ENCODE data around the gene CC2D1A. TPM values are rescaled to one million over a fixed set of nuclear protein-coding genes. Genes with fewer than 3 reads are reported as not detected.
A peak's percentile ranks its signal among the peaks of the same experiment; 100 is the strongest.

CC2D1A gene
- total and polyA plus RNA-seq, 8 donors = 25.0 to 34.3 (median 30.5) TPM

DNA sequence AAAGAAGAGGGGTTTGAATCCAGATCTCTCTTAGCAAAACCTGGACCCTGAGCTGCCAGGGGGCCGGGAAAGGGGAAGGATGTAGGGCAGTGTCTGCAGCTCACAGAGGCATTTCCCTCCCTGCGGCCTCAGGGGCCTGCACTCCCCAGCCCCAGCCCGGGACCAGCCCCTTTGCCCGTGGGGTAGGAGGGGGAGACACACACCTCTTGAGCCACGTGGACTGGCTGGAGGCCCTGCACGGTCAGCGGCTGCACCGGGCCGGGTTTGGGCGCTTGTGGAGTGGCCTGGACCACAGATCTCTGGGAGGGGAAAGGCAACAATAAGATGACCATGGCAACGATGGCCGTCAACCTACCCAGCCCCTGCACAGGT is 73.2 kb downstream of the CC2D1A start:
- H3K4me1 ChIP-seq = peaks cover 0 to 19% of the 10 kb centered on the region in 2 donors
- H3K27me3 ChIP-seq = peaks cover 0 to 6% of the 10 kb centered on the region in 2 donors
- peak overlapping the region; percentile 33 to 48 for H3K4me3 ChIP-seq
- H3K36me3 ChIP-seq = peaks cover 0 to 40% of the 10 kb centered on the region in 2 donors
- intact Hi-C loops (cut with DNase I) = no loop called here
- no peaks in the 10 kb centered on the region for H3K9me3 ChIP-seq
- H3K27ac ChIP-seq = peak overlapping the region; percentile 68 to 71
- DNase-seq (peak in 1 of 4 donors; percentile 78), ATAC-seq (peak; percentile 14)
- TF ChIP-seq, protein P1, sequence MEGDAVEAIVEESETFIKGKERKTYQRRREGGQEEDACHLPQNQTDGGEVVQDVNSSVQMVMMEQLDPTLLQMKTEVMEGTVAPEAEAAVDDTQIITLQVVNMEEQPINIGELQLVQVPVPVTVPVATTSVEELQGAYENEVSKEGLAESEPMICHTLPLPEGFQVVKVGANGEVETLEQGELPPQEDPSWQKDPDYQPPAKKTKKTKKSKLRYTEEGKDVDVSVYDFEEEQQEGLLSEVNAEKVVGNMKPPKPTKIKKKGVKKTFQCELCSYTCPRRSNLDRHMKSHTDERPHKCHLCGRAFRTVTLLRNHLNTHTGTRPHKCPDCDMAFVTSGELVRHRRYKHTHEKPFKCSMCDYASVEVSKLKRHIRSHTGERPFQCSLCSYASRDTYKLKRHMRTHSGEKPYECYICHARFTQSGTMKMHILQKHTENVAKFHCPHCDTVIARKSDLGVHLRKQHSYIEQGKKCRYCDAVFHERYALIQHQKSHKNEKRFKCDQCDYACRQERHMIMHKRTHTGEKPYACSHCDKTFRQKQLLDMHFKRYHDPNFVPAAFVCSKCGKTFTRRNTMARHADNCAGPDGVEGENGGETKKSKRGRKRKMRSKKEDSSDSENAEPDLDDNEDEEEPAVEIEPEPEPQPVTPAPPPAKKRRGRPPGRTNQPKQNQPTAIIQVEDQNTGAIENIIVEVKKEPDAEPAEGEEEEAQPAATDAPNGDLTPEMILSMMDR (IDR thresholded peaks at IDR 0.05) = no peak

- H3K4me3 ChIP-seq = no peak overlapping the region
- peaks cover 0 to 23% of the 10 kb centered on the region in 2 donors for H3K4me1 ChIP-seq
- no peaks in the 10 kb centered on the region for H3K9me3 ChIP-seq
- TF ChIP-seq, protein P1 (IDR thresholded peaks at IDR 0.05) = no peak
- no peak overlapping the region for H3K27ac ChIP-seq
- no peak for ATAC-seq
- peaks cover 0 to 40% of the 10 kb centered on the region in 2 donors for H3K36me3 ChIP-seq
- intact Hi-C loops (cut with DNase I) = no loop called here
- no peak for DNase-seq
- peaks cover 0 to 6% of the 10 kb centered on the region in 2 donors for H3K27me3 ChIP-seq
Observed at GRCh38 chr19:13979686-13980085, 73.7 kb downstream of the CC2D1A start.

DNA sequence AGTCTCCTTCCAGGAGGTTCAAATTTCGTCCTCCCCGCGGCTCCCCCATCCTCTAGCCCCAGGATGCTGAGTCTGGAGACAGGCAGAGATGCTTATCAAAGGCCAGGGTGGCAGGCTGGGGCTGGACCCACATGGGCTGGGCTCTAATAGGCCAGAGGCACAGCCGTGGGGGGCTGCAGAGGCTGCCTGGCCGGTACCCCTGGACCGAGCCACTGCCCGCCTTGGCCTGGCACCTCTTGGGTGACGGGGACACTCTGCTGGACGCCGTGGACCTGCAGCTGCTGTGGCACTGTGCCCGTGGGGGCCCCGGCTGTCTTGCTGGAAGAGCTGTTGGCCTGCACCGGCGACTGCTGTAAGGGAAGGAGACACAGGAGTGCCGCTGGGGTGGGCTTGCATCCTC is 74.3 kb downstream of the CC2D1A start:
- Histone ChIP-seq H3K27ac (no peak overlapping the region), H3K9me3 (no peaks in the 10 kb centered on the region), H3K4me1 (peaks cover 2 to 29% of the 10 kb centered on the region in 2 donors), H3K36me3 (peaks cover 0 to 39% of the 10 kb centered on the region in 2 donors), H3K4me3 (no peak overlapping the region), H3K27me3 (peaks cover 0 to 6% of the 10 kb centered on the region in 2 donors)
- intact Hi-C loops (cut with DNase I) = no loop called here
- peak in 1 of 4 donors; percentile 72 for DNase-seq
- TF ChIP-seq, protein P1 (IDR thresholded peaks at IDR 0.05) = no peak
- ATAC-seq = no peak

Small RNAs within 50 kb of the gene (microRNA-seq; reads per million reads assigned to microRNA genes)
- 265 to 366 reads per million in 2 donors for gene MIR181C
- 183 to 201 reads per million in 2 donors for gene MIR181D

Other genes with a start within 250 kb of the CC2D1A start
- 10 to 100 TPM; 29.0 TPM for gene MRI1, start 141.7 kb upstream of the CC2D1A start, total RNA-seq
- gene MRI1, start 141.7 kb upstream of the CC2D1A start, polyA plus RNA-seq (ENCODE audit: insufficient read length in 6 of 6) = 10 to 100 TPM; 46.2 to 76.7 (median 49.2) TPM
- 10 to 100 TPM; 64.8 to 77.0 TPM for gene C19orf53, start 131.7 kb upstream of the CC2D1A start, total RNA-seq
- gene C19orf53, start 131.7 kb upstream of the CC2D1A start, polyA plus RNA-seq (ENCODE audit: insufficient read length in 6 of 6) = 100 to 1,000 TPM in 3 of 6 donors, 10 to 100 TPM in 3; 78.2 to 116 (median 103) TPM
- gene ZSWIM4, start 110.8 kb upstream of the CC2D1A start, total RNA-seq = 10 to 100 TPM in 1 of 2 donors, 1 to 10 TPM in 1; 6.6 to 14.3 TPM
- gene ZSWIM4, start 110.8 kb upstream of the CC2D1A start, polyA plus RNA-seq (ENCODE audit: insufficient read length in 6 of 6) = 1 to 10 TPM; 5.5 to 8.6 (median 7.7) TPM
- gene NANOS3, start 29.1 kb upstream of the CC2D1A start, total RNA-seq = 1 to 10 TPM in 1 of 2 donors, under 1 TPM in 1; 0.89 to 1.8 TPM
- 1 to 10 TPM; 1.3 to 3.1 (median 2.1) TPM for gene NANOS3, start 29.1 kb upstream of the CC2D1A start, polyA plus RNA-seq (ENCODE audit: insufficient read length in 6 of 6)
- gene BRME1, start 84 bp upstream of the CC2D1A start, total RNA-seq = 1 to 10 TPM; 3.7 to 4.2 TPM
- 1 to 10 TPM; 6.4 to 7.8 (median 7.3) TPM for gene BRME1, start 84 bp upstream of the CC2D1A start, polyA plus RNA-seq (ENCODE audit: insufficient read length in 6 of 6)
- 10 to 100 TPM in 1 of 2 donors, 1 to 10 TPM in 1; 1.3 to 17.9 TPM for gene PODNL1, start 32.2 kb downstream of the CC2D1A start, total RNA-seq
- gene PODNL1, start 32.2 kb downstream of the CC2D1A start, polyA plus RNA-seq (ENCODE audit: insufficient read length in 6 of 6) = 1 to 10 TPM; 1.4 to 2.7 (median 1.7) TPM
- gene DCAF15, start 46.3 kb downstream of the CC2D1A start, total RNA-seq = 10 to 100 TPM; 20.2 to 32.5 TPM
- gene DCAF15, start 46.3 kb downstream of the CC2D1A start, polyA plus RNA-seq (ENCODE audit: insufficient read length in 6 of 6) = 10 to 100 TPM; 24.5 to 33.7 (median 29.3) TPM
- 10 to 100 TPM; 16.3 to 17.4 TPM for gene RFX1, start 100.1 kb downstream of the CC2D1A start, total RNA-seq
- gene RFX1, start 100.1 kb downstream of the CC2D1A start, polyA plus RNA-seq (ENCODE audit: insufficient read length in 6 of 6) = 10 to 100 TPM in 4 of 6 donors, 1 to 10 TPM in 2; 9.1 to 13.9 (median 12.1) TPM
- gene RLN3, start 121.9 kb downstream of the CC2D1A start, total RNA-seq = not detected
- not detected for gene RLN3, start 121.9 kb downstream of the CC2D1A start, polyA plus RNA-seq (ENCODE audit: insufficient read length in 6 of 6)
- gene IL27RA, start 125.6 kb downstream of the CC2D1A start, total RNA-seq = 10 to 100 TPM; 14.0 to 17.4 TPM
- 10 to 100 TPM in 1 of 6 donors, 1 to 10 TPM in 5; 6.7 to 11.1 (median 8.0) TPM for gene IL27RA, start 125.6 kb downstream of the CC2D1A start, polyA plus RNA-seq (ENCODE audit: insufficient read length in 6 of 6)
- 1 to 10 TPM; 6.0 to 8.7 TPM for gene PALM3, start 155.9 kb downstream of the CC2D1A start, total RNA-seq
- gene PALM3, start 155.9 kb downstream of the CC2D1A start, polyA plus RNA-seq (ENCODE audit: insufficient read length in 6 of 6) = 10 to 100 TPM; 12.7 to 26.6 (median 19.0) TPM
- 10 to 100 TPM in 1 of 2 donors, 1 to 10 TPM in 1; 6.3 to 10.8 TPM for gene MISP3, start 166.6 kb downstream of the CC2D1A start, total RNA-seq
- 1 to 10 TPM; 1.9 to 3.2 (median 2.4) TPM for gene MISP3, start 166.6 kb downstream of the CC2D1A start, polyA plus RNA-seq (ENCODE audit: insufficient read length in 6 of 6)
- gene C19orf67, start 179.6 kb downstream of the CC2D1A start, total RNA-seq = not detected
- gene C19orf67, start 179.6 kb downstream of the CC2D1A start, polyA plus RNA-seq (ENCODE audit: insufficient read length in 6 of 6) = under 1 TPM in 3 of 6 donors, not detected in 3; 0.16 to 0.21 (median 0.19) TPM
- gene SAMD1, start 184.6 kb downstream of the CC2D1A start, total RNA-seq = 10 to 100 TPM; 40.4 to 56.9 TPM
- 10 to 100 TPM; 37.8 to 55.4 (median 49.0) TPM for gene SAMD1, start 184.6 kb downstream of the CC2D1A start, polyA plus RNA-seq (ENCODE audit: insufficient read length in 6 of 6)
- gene PRKACA, start 211.6 kb downstream of the CC2D1A start, total RNA-seq = 100 to 1,000 TPM in 1 of 2 donors, 10 to 100 TPM in 1; 81.5 to 118 TPM
- 100 to 1,000 TPM in 2 of 6 donors, 10 to 100 TPM in 4; 83.3 to 115 (median 93.7) TPM for gene PRKACA, start 211.6 kb downstream of the CC2D1A start, polyA plus RNA-seq (ENCODE audit: insufficient read length in 6 of 6)
- gene ASF1B, start 230.4 kb downstream of the CC2D1A start, total RNA-seq = 10 to 100 TPM; 10.5 to 11.4 TPM
- gene ASF1B, start 230.4 kb downstream of the CC2D1A start, polyA plus RNA-seq (ENCODE audit: insufficient read length in 6 of 6) = 10 to 100 TPM; 15.6 to 29.1 (median 17.4) TPM